ENCODE measurements around the gene CDC40. TPM values are rescaled to one million over a fixed set of nuclear protein-coding genes. Genes with fewer than 3 reads are reported as not detected.

The CDC40 gene
- total RNA-seq, 1 experiment from 2014 or later: 37.0 TPM

DNA sequence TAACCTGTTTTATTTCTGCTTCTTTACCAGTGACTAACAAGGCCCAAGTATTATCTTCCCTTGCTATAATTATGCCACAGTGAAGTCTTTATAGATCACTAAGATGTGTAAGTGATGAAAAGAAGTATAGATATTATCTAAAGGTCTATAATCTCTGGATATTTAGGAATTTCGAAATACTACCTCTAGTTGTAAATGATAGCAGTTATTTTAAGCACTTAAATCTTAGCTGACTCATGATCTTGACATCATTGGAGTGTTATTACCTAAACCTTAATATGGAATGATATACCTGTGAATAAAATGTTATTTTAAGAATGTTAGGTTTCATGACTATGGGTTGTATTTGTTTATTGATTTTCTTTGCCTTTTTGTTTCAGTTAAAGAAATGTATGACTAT, 31.5 kb downstream of the CDC40 start:
- peaks cover 36% of the 10 kb centered on the region for H3K36me3 ChIP-seq (ENCODE audit: control insufficient read depth, insufficient read depth, low read length)
- H3K4me1 ChIP-seq (ENCODE audit: control insufficient read depth, insufficient read depth, low read length): no peaks in the 10 kb centered on the region
- no peak for ATAC-seq
- POLR2A ChIA-PET: no interaction called here
- in situ Hi-C loops (cut with HindIII; ENCODE audit: low pct_unique_long_range_greater_than_20kb, low sequenced_read_pairs): no loop called here
- intact Hi-C loops (cut with micrococcal nuclease; ENCODE audit: unreplicated experiment): no loop called here
- DNase-seq (ENCODE audit: low read depth, low spot score): no peak
- no peak overlapping the region for H3K27ac ChIP-seq (ENCODE audit: low read length)
- TF ChIP-seq, protein P1, sequence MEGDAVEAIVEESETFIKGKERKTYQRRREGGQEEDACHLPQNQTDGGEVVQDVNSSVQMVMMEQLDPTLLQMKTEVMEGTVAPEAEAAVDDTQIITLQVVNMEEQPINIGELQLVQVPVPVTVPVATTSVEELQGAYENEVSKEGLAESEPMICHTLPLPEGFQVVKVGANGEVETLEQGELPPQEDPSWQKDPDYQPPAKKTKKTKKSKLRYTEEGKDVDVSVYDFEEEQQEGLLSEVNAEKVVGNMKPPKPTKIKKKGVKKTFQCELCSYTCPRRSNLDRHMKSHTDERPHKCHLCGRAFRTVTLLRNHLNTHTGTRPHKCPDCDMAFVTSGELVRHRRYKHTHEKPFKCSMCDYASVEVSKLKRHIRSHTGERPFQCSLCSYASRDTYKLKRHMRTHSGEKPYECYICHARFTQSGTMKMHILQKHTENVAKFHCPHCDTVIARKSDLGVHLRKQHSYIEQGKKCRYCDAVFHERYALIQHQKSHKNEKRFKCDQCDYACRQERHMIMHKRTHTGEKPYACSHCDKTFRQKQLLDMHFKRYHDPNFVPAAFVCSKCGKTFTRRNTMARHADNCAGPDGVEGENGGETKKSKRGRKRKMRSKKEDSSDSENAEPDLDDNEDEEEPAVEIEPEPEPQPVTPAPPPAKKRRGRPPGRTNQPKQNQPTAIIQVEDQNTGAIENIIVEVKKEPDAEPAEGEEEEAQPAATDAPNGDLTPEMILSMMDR (IDR thresholded peaks at IDR 0.05): no peak
- TF ChIP-seq TCF7L2 (IDR thresholded peaks at IDR 0.05; ENCODE audit: low read depth, low read length) (no peak), POLR2AphosphoS5 (IDR thresholded peaks at IDR 0.05; ENCODE audit: low read depth, low read length) (no peak), REST (IDR thresholded peaks at IDR 0.05; ENCODE audit: insufficient read depth in 1 of 2, low read depth in 2 of 2, low read length in 1 of 2) (no peak), SIN3A (IDR thresholded peaks at IDR 0.05; ENCODE audit: borderline replicate concordance, insufficient read depth, low read depth, low read length) (no peak)
- H3K9me3 ChIP-seq (ENCODE audit: control insufficient read depth, insufficient read depth, low read depth, low read length): no peaks in the 10 kb centered on the region
- no peak overlapping the region for H3K4me3 ChIP-seq (ENCODE audit: low read depth in 2 of 2, low read length in 2 of 2)
- H3K27me3 ChIP-seq (ENCODE audit: control insufficient read depth, insufficient read depth, low read length): no peaks in the 10 kb centered on the region
- CTCF ChIA-PET: no interaction called here
- no TSS peak for BruUV-seq (replicated peaks)

DNA sequence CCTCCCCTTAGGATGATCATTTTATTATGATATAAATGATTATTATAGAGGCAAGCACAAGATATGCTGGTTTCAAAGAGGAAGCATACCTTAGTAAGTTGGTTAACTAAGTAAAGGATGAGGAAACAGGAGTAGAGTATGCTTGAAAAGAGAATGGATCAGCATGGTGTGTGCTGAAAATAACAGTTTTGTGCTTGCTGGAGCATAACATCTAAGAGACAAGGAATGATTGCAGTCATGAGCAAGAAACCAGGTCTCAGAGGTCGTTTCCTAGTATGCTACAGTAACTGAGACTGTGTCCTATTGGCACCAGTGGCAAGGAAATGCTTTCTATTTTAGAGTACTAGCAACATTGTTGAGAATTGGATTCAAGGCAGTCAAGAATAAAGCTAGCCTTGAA, 34.1 kb downstream of the CDC40 start:
- Histone ChIP-seq H3K4me1 (ENCODE audit: control insufficient read depth, insufficient read depth, low read length) (no peaks in the 10 kb centered on the region), H3K36me3 (ENCODE audit: control insufficient read depth, insufficient read depth, low read length) (peaks cover 30% of the 10 kb centered on the region), H3K27me3 (ENCODE audit: control insufficient read depth, insufficient read depth, low read length) (no peaks in the 10 kb centered on the region), H3K27ac (ENCODE audit: low read length) (no peak overlapping the region), H3K9me3 (ENCODE audit: control insufficient read depth, insufficient read depth, low read depth, low read length) (no peaks in the 10 kb centered on the region), H3K4me3 (ENCODE audit: low read depth in 2 of 2, low read length in 2 of 2) (no peak overlapping the region)
- intact Hi-C loops (cut with micrococcal nuclease; ENCODE audit: unreplicated experiment) (no loop called here), in situ Hi-C loops (cut with HindIII; ENCODE audit: low pct_unique_long_range_greater_than_20kb, low sequenced_read_pairs) (no loop called here)
- TF ChIP-seq REST (IDR thresholded peaks at IDR 0.05; ENCODE audit: insufficient read depth in 1 of 2, low read depth in 2 of 2, low read length in 1 of 2): no peak
- TF ChIP-seq TCF7L2 (IDR thresholded peaks at IDR 0.05; ENCODE audit: low read depth, low read length): no peak
- TF ChIP-seq, protein P1 (IDR thresholded peaks at IDR 0.05): no peak
- TF ChIP-seq SIN3A (IDR thresholded peaks at IDR 0.05; ENCODE audit: borderline replicate concordance, insufficient read depth, low read depth, low read length): no peak
- TF ChIP-seq POLR2AphosphoS5 (IDR thresholded peaks at IDR 0.05; ENCODE audit: low read depth, low read length): no peak
- ChIA-PET CTCF (no interaction called here), POLR2A (no interaction called here)
- BruUV-seq (replicated peaks): no TSS peak
- DNase-seq (ENCODE audit: low read depth, low spot score) (no peak), ATAC-seq (no peak)
